ENCODE data around the gene ALDH3A1. TPM values are rescaled to one million over a fixed set of nuclear protein-coding genes. Genes with fewer than 3 reads are reported as not detected.

Gene ALDH3A1
- total and polyA plus RNA-seq, 10 of the 15 experiments (the other 5 are each of a cell fraction or from before 2014, with no cell fraction given) = 0.20 TPM; not detected in 9

DNA sequence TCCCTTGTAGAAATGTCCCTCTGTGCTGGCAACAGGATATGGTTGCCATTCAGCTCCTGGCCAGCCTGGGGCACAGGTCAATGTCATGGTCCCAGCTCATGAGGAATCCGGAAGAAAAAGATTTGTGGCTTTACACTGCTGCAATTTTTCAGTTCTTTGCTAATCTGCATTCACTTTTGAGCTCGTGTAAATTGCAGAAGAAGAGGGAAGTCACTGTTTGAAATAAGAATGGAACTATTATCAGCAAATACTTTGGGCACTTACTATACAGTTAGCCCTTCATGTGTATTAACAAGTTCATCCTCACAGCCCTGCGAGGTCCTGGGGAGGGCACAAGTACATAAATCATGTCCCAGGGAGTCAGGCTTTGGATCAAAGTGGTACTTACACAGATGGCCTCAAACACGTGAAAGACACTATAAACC, 45.9 kb downstream of the ALDH3A1 start (continued):
- TF ChIP-seq, protein P1, sequence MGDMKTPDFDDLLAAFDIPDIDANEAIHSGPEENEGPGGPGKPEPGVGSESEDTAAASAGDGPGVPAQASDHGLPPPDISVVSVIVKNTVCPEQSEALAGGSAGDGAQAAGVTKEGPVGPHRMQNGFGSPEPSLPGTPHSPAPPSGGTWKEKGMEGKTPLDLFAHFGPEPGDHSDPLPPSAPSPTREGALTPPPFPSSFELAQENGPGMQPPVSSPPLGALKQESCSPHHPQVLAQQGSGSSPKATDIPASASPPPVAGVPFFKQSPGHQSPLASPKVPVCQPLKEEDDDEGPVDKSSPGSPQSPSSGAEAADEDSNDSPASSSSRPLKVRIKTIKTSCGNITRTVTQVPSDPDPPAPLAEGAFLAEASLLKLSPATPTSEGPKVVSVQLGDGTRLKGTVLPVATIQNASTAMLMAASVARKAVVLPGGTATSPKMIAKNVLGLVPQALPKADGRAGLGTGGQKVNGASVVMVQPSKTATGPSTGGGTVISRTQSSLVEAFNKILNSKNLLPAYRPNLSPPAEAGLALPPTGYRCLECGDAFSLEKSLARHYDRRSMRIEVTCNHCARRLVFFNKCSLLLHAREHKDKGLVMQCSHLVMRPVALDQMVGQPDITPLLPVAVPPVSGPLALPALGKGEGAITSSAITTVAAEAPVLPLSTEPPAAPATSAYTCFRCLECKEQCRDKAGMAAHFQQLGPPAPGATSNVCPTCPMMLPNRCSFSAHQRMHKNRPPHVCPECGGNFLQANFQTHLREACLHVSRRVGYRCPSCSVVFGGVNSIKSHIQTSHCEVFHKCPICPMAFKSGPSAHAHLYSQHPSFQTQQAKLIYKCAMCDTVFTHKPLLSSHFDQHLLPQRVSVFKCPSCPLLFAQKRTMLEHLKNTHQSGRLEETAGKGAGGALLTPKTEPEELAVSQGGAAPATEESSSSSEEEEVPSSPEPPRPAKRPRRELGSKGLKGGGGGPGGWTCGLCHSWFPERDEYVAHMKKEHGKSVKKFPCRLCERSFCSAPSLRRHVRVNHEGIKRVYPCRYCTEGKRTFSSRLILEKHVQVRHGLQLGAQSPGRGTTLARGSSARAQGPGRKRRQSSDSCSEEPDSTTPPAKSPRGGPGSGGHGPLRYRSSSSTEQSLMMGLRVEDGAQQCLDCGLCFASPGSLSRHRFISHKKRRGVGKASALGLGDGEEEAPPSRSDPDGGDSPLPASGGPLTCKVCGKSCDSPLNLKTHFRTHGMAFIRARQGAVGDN (IDR thresholded peaks at IDR 0.05) = no peak
- no peak for TF ChIP-seq RAD21 (IDR thresholded peaks at IDR 0.05; ENCODE audit: insufficient read depth, low read depth, low read length)
- TF ChIP-seq RUNX3 (IDR thresholded peaks at IDR 0.05; ENCODE audit: low read length) = no peak

Other genes starting within 250 kb of the ALDH3A1 start
- not detected in 2 replicates for gene SLC47A1, start 214.4 kb downstream of the ALDH3A1 start, total RNA-seq (2014; rRNA removed)
- not detected in 2 replicates for gene SLC47A1, start 214.4 kb downstream of the ALDH3A1 start, total RNA-seq (2014; rRNA removed; fragmentation: Illumina TruSeq; extraction: Trizol)
- 0.41 TPM in 1 of 2 replicates, not detected in the other for gene SLC47A1, start 214.4 kb downstream of the ALDH3A1 start, total RNA-seq (2021)
- gene SLC47A1, start 214.4 kb downstream of the ALDH3A1 start, polyA plus RNA-seq (2011; rRNA removed) = not detected in 2 replicates
- gene SLC47A1, start 214.4 kb downstream of the ALDH3A1 start, polyA plus RNA-seq (2014; fragmentation: Illumina TruSeq; extraction: Trizol) = not detected in 2 replicates
- gene SLC47A1, start 214.4 kb downstream of the ALDH3A1 start, polyA plus RNA-seq (2014; fragmentation: Nextera tagmentation; extraction: Ambion mirVana) = not detected
- not detected in 2 replicates for gene SLC47A1, start 214.4 kb downstream of the ALDH3A1 start, polyA plus RNA-seq (2014; rRNA removed)
- not detected for gene SLC47A1, start 214.4 kb downstream of the ALDH3A1 start, polyA plus RNA-seq (2016; fragmentation: Nextera tagmentation; extraction: Ambion mirVana)
- 27.8 and 31.5 TPM in 2 replicates for gene ALDH3A2, start 99.5 kb downstream of the ALDH3A1 start, total RNA-seq (2014; rRNA removed)
- gene ALDH3A2, start 99.5 kb downstream of the ALDH3A1 start, total RNA-seq (2014; rRNA removed; fragmentation: Illumina TruSeq; extraction: Trizol) = 20.5 and 21.2 TPM in 2 replicates
- 25.7 and 27.8 TPM in 2 replicates for gene ALDH3A2, start 99.5 kb downstream of the ALDH3A1 start, total RNA-seq (2021)
- gene ALDH3A2, start 99.5 kb downstream of the ALDH3A1 start, polyA plus RNA-seq (2011; rRNA removed) = 33.3 and 40.3 TPM in 2 replicates
- 24.4 and 29.1 TPM in 2 replicates for gene ALDH3A2, start 99.5 kb downstream of the ALDH3A1 start, polyA plus RNA-seq (2014; fragmentation: Illumina TruSeq; extraction: Trizol)
- 1 to 10 TPM; 5.0 to 7.9 TPM for gene ALDH3A2, start 99.5 kb downstream of the ALDH3A1 start, polyA plus RNA-seq (2014; fragmentation: Nextera tagmentation; extraction: Ambion mirVana)
- 17.5 and 23.1 TPM in 2 replicates for gene ALDH3A2, start 99.5 kb downstream of the ALDH3A1 start, polyA plus RNA-seq (2014; rRNA removed)
- gene ALDH3A2, start 99.5 kb downstream of the ALDH3A1 start, polyA plus RNA-seq (2016; fragmentation: Nextera tagmentation; extraction: Ambion mirVana) = 10 to 100 TPM; 35.0 to 37.0 TPM
- not detected in 2 replicates for gene SLC47A2, start 31.7 kb downstream of the ALDH3A1 start, total RNA-seq (2014; rRNA removed)
- gene SLC47A2, start 31.7 kb downstream of the ALDH3A1 start, total RNA-seq (2014; rRNA removed; fragmentation: Illumina TruSeq; extraction: Trizol) = not detected in 2 replicates
- gene SLC47A2, start 31.7 kb downstream of the ALDH3A1 start, total RNA-seq (2021) = not detected in 2 replicates
- not detected in 2 replicates for gene SLC47A2, start 31.7 kb downstream of the ALDH3A1 start, polyA plus RNA-seq (2011; rRNA removed)
- gene SLC47A2, start 31.7 kb downstream of the ALDH3A1 start, polyA plus RNA-seq (2014; fragmentation: Illumina TruSeq; extraction: Trizol) = not detected in 2 replicates
- not detected for gene SLC47A2, start 31.7 kb downstream of the ALDH3A1 start, polyA plus RNA-seq (2014; fragmentation: Nextera tagmentation; extraction: Ambion mirVana)
- gene SLC47A2, start 31.7 kb downstream of the ALDH3A1 start, polyA plus RNA-seq (2014; rRNA removed) = not detected in 2 replicates
- not detected for gene SLC47A2, start 31.7 kb downstream of the ALDH3A1 start, polyA plus RNA-seq (2016; fragmentation: Nextera tagmentation; extraction: Ambion mirVana)
- 2.0 and 2.6 TPM in 2 replicates for gene ULK2, start 119.6 kb upstream of the ALDH3A1 start, total RNA-seq (2014; rRNA removed)
- gene ULK2, start 119.6 kb upstream of the ALDH3A1 start, total RNA-seq (2014; rRNA removed; fragmentation: Illumina TruSeq; extraction: Trizol) = 1.2 and 1.6 TPM in 2 replicates
- gene ULK2, start 119.6 kb upstream of the ALDH3A1 start, total RNA-seq (2021) = 2.4 and 2.6 TPM in 2 replicates
- 4.9 and 5.3 TPM in 2 replicates for gene ULK2, start 119.6 kb upstream of the ALDH3A1 start, polyA plus RNA-seq (2011; rRNA removed)
- 3.4 and 5.8 TPM in 2 replicates for gene ULK2, start 119.6 kb upstream of the ALDH3A1 start, polyA plus RNA-seq (2014; fragmentation: Illumina TruSeq; extraction: Trizol)
- gene ULK2, start 119.6 kb upstream of the ALDH3A1 start, polyA plus RNA-seq (2014; fragmentation: Nextera tagmentation; extraction: Ambion mirVana) = under 1 TPM; 0.29 to 0.39 TPM
- 2.3 and 3.1 TPM in 2 replicates for gene ULK2, start 119.6 kb upstream of the ALDH3A1 start, polyA plus RNA-seq (2014; rRNA removed)
- 1 to 10 TPM in 1 of 2 experiments, under 1 TPM in 1; 0.97 to 1.0 TPM for gene ULK2, start 119.6 kb upstream of the ALDH3A1 start, polyA plus RNA-seq (2016; fragmentation: Nextera tagmentation; extraction: Ambion mirVana)
- gene AKAP10, start 229.5 kb upstream of the ALDH3A1 start, total RNA-seq (2014; rRNA removed) = 10.8 and 15.9 TPM in 2 replicates
- gene AKAP10, start 229.5 kb upstream of the ALDH3A1 start, total RNA-seq (2014; rRNA removed; fragmentation: Illumina TruSeq; extraction: Trizol) = 15.4 and 16.2 TPM in 2 replicates
- gene AKAP10, start 229.5 kb upstream of the ALDH3A1 start, total RNA-seq (2021) = 16.7 and 19.3 TPM in 2 replicates
- gene AKAP10, start 229.5 kb upstream of the ALDH3A1 start, polyA plus RNA-seq (2011; rRNA removed) = 23.7 and 29.3 TPM in 2 replicates
- gene AKAP10, start 229.5 kb upstream of the ALDH3A1 start, polyA plus RNA-seq (2014; fragmentation: Illumina TruSeq; extraction: Trizol) = 12.3 and 12.6 TPM in 2 replicates
- 1 to 10 TPM; 4.3 to 5.1 TPM for gene AKAP10, start 229.5 kb upstream of the ALDH3A1 start, polyA plus RNA-seq (2014; fragmentation: Nextera tagmentation; extraction: Ambion mirVana)
- 11.2 and 13.3 TPM in 2 replicates for gene AKAP10, start 229.5 kb upstream of the ALDH3A1 start, polyA plus RNA-seq (2014; rRNA removed)
- 10 to 100 TPM; 16.6 to 18.7 TPM for gene AKAP10, start 229.5 kb upstream of the ALDH3A1 start, polyA plus RNA-seq (2016; fragmentation: Nextera tagmentation; extraction: Ambion mirVana)

Measured in GM12878 (cell line).